ENCODE measurements around the gene CRISPLD2.
"Not testable (repeated sequence)": the region's sequence is repeated elsewhere in the genome, so short reads cannot be mapped to it uniquely, and the experiment has no call there.

The CRISPLD2 gene

DNA sequence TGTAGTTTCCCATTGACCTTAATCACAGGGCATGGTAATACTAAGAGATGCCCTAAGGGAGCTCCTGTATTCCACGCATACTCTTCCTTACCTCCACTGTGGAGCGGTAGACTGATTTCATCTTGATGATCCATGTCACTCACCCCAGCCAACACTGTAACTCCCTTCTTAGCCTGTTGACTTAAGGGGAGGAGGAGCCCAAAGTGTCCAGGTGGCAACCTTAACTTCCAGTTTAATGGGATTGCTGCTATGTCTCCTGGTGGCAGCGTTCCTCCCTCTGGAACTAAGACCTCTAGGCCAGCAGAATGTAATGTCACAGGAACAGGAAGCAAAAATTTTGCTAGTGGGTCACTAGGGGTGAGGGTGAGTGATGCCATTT lies 36.4 kb downstream of the CRISPLD2 start:
- not testable (repeated sequence) for H3K9me3 ChIP-seq (ENCODE audit: control insufficient read depth, low read length); H3K27me3 ChIP-seq (ENCODE audit: control insufficient read depth, insufficient read depth, low read length, poor library complexity, severe bottlenecking); H3K36me3 ChIP-seq (ENCODE audit: control insufficient read depth, insufficient read depth, low read length); H3K27ac ChIP-seq (ENCODE audit: insufficient read depth, low read depth, low read length, poor library complexity, severe bottlenecking); H3K4me1 ChIP-seq (ENCODE audit: control insufficient read depth, insufficient read depth, low read length); H3K4me3 ChIP-seq (ENCODE audit: insufficient read depth, low read depth, low read length)
- 95 to 96% methylated on average over 3 of the region's 3 CpGs for WGBS, 2 experiments

DNA sequence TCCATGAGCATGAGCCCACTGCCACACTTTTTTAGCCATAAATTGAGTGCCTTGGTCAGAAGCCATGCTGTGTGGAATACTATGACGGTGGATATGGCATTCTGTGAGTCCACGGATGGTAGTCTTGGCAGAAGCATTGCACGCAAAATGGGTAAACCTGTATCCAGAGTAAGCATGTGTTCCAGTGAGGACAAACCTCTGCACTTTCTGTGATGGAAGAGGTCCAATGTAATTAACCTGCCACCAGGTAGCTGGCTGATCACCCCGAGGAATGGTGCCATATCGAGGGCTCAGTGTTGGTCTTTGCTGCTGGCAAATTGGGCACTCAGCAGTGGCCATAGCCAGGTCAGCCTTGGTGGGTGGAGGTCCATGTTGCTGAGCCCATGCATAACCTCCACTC lies 37.0 kb downstream of the CRISPLD2 start:
- WGBS, 2 experiments: 96% methylated on average over 5 of the region's 5 CpGs
- H3K9me3 ChIP-seq (ENCODE audit: control insufficient read depth, low read length); H3K27ac ChIP-seq (ENCODE audit: insufficient read depth, low read depth, low read length, poor library complexity, severe bottlenecking); H3K4me3 ChIP-seq (ENCODE audit: insufficient read depth, low read depth, low read length); H3K4me1 ChIP-seq (ENCODE audit: control insufficient read depth, insufficient read depth, low read length); H3K36me3 ChIP-seq (ENCODE audit: control insufficient read depth, insufficient read depth, low read length); H3K27me3 ChIP-seq (ENCODE audit: control insufficient read depth, insufficient read depth, low read length, poor library complexity, severe bottlenecking): not testable (repeated sequence)

DNA sequence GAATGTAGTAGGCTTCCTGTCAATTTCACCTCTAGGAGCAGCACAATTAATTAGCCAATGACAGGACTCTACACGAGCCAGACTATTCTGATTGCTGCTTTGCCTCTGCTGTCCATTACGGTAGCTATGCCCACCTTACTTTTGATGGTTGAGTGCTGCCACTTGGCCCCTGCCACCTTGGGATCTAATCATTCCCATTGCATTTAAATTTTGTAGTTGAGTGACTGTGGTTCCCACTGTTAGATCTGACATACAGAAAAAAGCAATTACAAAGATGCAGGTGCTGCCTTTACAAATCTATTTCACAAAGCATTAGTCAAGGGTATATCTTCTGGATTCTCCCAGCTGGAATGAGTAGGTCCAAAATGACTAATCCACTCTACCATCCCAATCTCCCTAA lies 39.9 kb downstream of the CRISPLD2 start:
- H3K4me3 ChIP-seq (ENCODE audit: insufficient read depth, low read depth, low read length): no peak overlapping the region
- WGBS, 2 experiments: 92 to 96% methylated on average over 2 of the region's 2 CpGs
- H3K36me3 ChIP-seq (ENCODE audit: control insufficient read depth, insufficient read depth, low read length): no peaks in the 10 kb centered on the region

DNA sequence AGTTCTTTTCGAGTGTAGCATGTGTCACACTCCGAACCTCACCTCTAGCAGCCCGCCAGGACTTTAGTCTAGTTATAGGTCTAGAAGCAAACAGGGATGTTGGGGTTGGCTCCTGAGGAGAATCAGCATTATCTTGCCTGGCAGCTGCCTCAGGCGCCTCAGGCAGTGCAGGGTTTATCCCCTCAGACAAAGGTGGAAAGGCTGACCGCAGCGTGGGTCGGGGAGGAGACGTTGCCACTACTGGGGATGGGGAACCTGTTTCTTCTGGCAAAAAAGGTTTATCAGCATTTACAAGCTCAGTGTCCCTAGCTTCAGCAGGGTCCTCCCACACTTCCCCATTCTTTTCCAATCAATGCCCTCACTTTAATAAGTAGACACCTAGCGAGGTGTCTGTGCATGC lies 40.6 kb downstream of the CRISPLD2 start:
- H3K9me3 ChIP-seq (ENCODE audit: control insufficient read depth, low read length): no peaks in the 10 kb centered on the region
- H3K4me3 ChIP-seq (ENCODE audit: insufficient read depth, low read depth, low read length): no peak overlapping the region
- WGBS, 2 experiments: 94 to 95% methylated on average over 9 of the region's 9 CpGs
- H3K27me3 ChIP-seq (ENCODE audit: control insufficient read depth, insufficient read depth, low read length, poor library complexity, severe bottlenecking): no peaks in the 10 kb centered on the region
- no peak overlapping the region for H3K27ac ChIP-seq (ENCODE audit: insufficient read depth, low read depth, low read length, poor library complexity, severe bottlenecking)
- H3K4me1 ChIP-seq (ENCODE audit: control insufficient read depth, insufficient read depth, low read length): no peaks in the 10 kb centered on the region
- no peaks in the 10 kb centered on the region for H3K36me3 ChIP-seq (ENCODE audit: control insufficient read depth, insufficient read depth, low read length)

More for the DNA sequence above, 39.9 kb downstream of the CRISPLD2 start:
- H3K4me1 ChIP-seq (ENCODE audit: control insufficient read depth, insufficient read depth, low read length): no peaks in the 10 kb centered on the region
- H3K27me3 ChIP-seq (ENCODE audit: control insufficient read depth, insufficient read depth, low read length, poor library complexity, severe bottlenecking): no peaks in the 10 kb centered on the region
- H3K27ac ChIP-seq (ENCODE audit: insufficient read depth, low read depth, low read length, poor library complexity, severe bottlenecking): no peak overlapping the region
- no peaks in the 10 kb centered on the region for H3K9me3 ChIP-seq (ENCODE audit: control insufficient read depth, low read length)

DNA sequence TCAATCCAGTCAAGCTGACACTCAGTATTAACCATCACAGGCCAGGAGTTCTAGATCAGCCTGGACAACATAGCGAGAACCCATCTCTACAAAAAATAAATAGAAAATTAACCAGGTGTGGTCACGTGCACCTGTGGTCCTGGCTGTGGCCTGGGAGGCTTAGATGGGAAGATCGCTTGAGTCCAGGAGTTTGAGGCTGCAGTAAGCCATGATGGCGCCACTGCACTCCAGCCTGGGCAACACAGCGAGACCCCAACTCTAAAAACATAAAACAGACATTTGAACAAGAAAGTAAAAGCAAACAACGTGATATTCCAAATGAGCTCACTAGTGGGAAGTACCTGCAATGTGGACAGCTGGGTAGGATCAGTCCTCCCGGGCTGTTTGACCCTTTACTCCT lies 41.9 kb downstream of the CRISPLD2 start:
- Histone ChIP-seq H3K9me3 (ENCODE audit: control insufficient read depth, low read length) (no peaks in the 10 kb centered on the region), H3K4me1 (ENCODE audit: control insufficient read depth, insufficient read depth, low read length) (no peaks in the 10 kb centered on the region), H3K4me3 (ENCODE audit: insufficient read depth, low read depth, low read length) (no peak overlapping the region), H3K36me3 (ENCODE audit: control insufficient read depth, insufficient read depth, low read length) (no peaks in the 10 kb centered on the region), H3K27ac (ENCODE audit: insufficient read depth, low read depth, low read length, poor library complexity, severe bottlenecking) (no peak overlapping the region), H3K27me3 (ENCODE audit: control insufficient read depth, insufficient read depth, low read length, poor library complexity, severe bottlenecking) (no peaks in the 10 kb centered on the region)
- 90 to 94% methylated on average over 7 of the region's 7 CpGs for WGBS, 2 experiments

DNA sequence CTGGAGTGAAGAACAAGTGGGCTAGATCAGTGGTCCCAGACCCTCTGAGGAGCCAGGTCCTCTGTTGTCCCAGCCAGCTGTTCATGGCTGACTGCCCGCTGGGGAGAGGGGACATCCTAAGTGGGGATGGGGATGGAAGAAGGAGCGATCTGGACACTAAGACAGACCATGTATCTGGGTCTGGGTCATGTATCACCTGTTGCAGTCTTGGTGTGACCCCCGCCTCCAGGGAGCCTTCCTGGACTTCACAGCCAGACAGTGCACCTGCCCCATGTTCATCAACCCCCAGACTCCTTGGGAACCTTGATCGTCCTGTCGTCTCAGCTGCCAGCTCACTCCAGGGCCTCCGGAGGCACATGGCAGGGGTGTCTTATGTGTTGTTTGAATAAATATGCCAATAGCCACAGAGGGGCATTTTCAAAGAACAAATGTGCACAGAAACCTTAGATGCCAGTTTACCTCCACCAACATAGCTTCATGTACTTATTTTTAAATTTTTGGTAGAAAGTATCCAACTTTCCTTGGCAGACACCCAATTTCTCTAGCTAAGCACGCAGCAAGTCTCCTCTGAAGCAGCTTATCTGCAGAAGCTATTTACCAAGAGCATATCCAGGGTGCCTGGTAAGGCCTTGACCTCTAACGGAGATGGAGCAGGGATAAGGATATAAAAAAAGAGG lies 43.2 kb downstream of the CRISPLD2 start:
- Histone ChIP-seq H3K36me3 (ENCODE audit: control insufficient read depth, insufficient read depth, low read length) (no peaks in the 10 kb centered on the region), H3K27me3 (ENCODE audit: control insufficient read depth, insufficient read depth, low read length, poor library complexity, severe bottlenecking) (no peaks in the 10 kb centered on the region), H3K27ac (ENCODE audit: insufficient read depth, low read depth, low read length, poor library complexity, severe bottlenecking) (no peak overlapping the region), H3K9me3 (ENCODE audit: control insufficient read depth, low read length) (no peaks in the 10 kb centered on the region), H3K4me3 (ENCODE audit: insufficient read depth, low read depth, low read length) (no peak overlapping the region), H3K4me1 (ENCODE audit: control insufficient read depth, insufficient read depth, low read length) (no peaks in the 10 kb centered on the region)
- WGBS, 2 experiments: 91 to 96% methylated on average over 7 to 8 of the region's 8 CpGs

DNA sequence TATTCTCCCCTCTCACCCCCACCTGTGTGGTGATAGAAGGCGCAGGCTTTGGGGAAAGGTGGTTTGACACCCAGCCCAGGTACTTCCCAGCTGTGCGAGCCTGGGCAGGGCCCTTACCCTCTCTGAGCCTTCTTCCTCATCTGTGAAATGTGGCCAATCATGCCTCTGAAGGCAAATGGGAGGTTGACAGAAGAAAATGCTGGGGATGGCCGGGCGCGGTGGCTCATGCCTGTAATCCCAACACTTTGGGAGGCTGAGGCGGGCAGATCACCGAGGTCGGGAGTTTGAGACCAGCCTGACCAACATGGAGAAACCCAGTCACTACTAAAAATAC lies 43.7 kb downstream of the CRISPLD2 start:
- Histone ChIP-seq H3K9me3 (ENCODE audit: control insufficient read depth, low read length) (no peaks in the 10 kb centered on the region), H3K4me3 (ENCODE audit: insufficient read depth, low read depth, low read length) (no peak overlapping the region), H3K27ac (ENCODE audit: insufficient read depth, low read depth, low read length, poor library complexity, severe bottlenecking) (no peak overlapping the region), H3K4me1 (ENCODE audit: control insufficient read depth, insufficient read depth, low read length) (no peaks in the 10 kb centered on the region), H3K27me3 (ENCODE audit: control insufficient read depth, insufficient read depth, low read length, poor library complexity, severe bottlenecking) (no peaks in the 10 kb centered on the region), H3K36me3 (ENCODE audit: control insufficient read depth, insufficient read depth, low read length) (no peaks in the 10 kb centered on the region)
- 88 to 96% methylated on average over 8 of the region's 8 CpGs for WGBS, 2 experiments

DNA sequence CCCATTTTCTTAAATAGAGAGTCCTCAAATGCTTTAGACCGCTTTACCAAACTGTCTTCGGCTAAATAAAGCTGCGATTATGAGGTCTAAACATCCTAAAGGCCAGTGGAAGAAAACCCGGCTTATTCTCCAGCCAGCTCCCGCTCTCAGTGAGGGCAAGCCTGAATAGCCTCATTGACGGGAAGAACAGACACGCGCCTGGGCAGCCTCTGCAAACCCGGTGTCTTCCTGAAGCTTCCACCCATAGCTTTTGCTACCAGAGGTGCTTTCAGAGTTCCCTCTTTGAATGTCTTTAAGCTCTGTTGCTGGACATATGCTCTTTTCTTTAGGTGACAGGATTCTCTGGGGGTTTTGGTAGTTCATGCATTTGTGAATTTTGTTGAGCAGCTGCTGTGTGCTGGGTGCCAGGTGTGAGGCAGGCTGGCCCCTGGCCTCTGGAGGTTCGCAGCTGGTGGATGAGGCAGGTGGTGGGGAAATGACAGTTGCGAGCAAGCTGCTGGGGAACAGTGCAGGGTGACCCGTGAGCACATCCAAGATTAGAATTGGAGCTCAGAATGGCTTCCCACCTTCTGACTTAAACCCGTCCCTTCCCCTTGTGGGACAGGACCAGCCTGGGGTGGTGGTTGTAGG lies 44.7 kb downstream of the CRISPLD2 start:
- Histone ChIP-seq H3K36me3 (ENCODE audit: control insufficient read depth, insufficient read depth, low read length) (no peaks in the 10 kb centered on the region), H3K4me3 (ENCODE audit: insufficient read depth, low read depth, low read length) (no peak overlapping the region), H3K4me1 (ENCODE audit: control insufficient read depth, insufficient read depth, low read length) (no peaks in the 10 kb centered on the region), H3K9me3 (ENCODE audit: control insufficient read depth, low read length) (no peaks in the 10 kb centered on the region), H3K27ac (ENCODE audit: insufficient read depth, low read depth, low read length, poor library complexity, severe bottlenecking) (no peak overlapping the region), H3K27me3 (ENCODE audit: control insufficient read depth, insufficient read depth, low read length, poor library complexity, severe bottlenecking) (no peaks in the 10 kb centered on the region)
- WGBS, 2 experiments: 90 to 92% methylated on average over 13 of the region's 13 CpGs

DNA sequence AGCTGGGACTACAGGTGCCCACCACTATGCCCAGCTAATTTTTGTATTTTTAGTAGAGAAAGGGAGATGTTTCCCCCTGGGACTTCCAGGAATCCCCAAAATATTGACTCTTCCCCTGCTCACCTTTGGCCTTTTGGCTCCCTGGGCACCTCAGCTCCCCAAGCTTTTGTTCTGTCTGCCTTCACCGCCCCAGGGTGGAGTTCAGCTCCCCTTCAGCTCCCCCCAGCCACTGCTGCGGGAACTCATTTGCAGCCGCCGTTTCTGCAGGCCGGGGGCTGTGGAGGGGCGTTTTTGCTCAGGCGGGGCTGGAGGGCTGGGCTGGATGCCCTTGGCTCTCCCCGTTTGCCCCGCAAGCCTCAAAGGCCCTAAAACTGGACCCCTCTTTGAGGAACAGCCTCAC lies 47.9 kb downstream of the CRISPLD2 start:
- H3K27me3 ChIP-seq (ENCODE audit: control insufficient read depth, insufficient read depth, low read length, poor library complexity, severe bottlenecking): no peaks in the 10 kb centered on the region

DNA sequence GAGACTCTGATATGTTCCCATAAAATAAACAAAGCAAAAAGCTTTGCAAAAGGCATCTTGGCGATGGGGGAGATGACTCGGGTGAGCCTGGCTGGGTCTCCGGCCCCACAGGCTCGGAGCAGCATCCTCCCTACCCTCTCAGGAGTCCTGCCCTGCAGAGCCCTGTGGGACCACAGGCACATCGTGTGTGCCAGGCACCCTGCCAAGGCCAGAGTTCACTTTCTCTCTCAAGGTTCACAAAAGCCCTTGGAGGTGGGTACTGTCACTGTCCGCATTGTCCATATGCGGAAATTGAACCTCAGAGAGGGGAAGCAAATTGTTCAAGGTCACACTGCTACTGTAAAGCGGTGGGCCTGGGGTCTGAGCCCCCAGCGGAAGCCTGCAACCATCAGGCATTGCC lies 48.5 kb downstream of the CRISPLD2 start:
- H3K9me3 ChIP-seq (ENCODE audit: control insufficient read depth, low read length): no peaks in the 10 kb centered on the region
- H3K36me3 ChIP-seq (ENCODE audit: control insufficient read depth, insufficient read depth, low read length): no peaks in the 10 kb centered on the region
- H3K27ac ChIP-seq (ENCODE audit: insufficient read depth, low read depth, low read length, poor library complexity, severe bottlenecking): no peak overlapping the region
- H3K27me3 ChIP-seq (ENCODE audit: control insufficient read depth, insufficient read depth, low read length, poor library complexity, severe bottlenecking): no peaks in the 10 kb centered on the region
- H3K4me1 ChIP-seq (ENCODE audit: control insufficient read depth, insufficient read depth, low read length): no peaks in the 10 kb centered on the region
- WGBS, 2 experiments: 91 to 93% methylated on average over 9 of the region's 9 CpGs
- H3K4me3 ChIP-seq (ENCODE audit: insufficient read depth, low read depth, low read length): no peak overlapping the region

More for the DNA sequence above, 47.9 kb downstream of the CRISPLD2 start:
- no peaks in the 10 kb centered on the region for H3K4me1 ChIP-seq (ENCODE audit: control insufficient read depth, insufficient read depth, low read length)
- H3K9me3 ChIP-seq (ENCODE audit: control insufficient read depth, low read length): no peaks in the 10 kb centered on the region
- 73 to 74% methylated on average over 9 of the region's 9 CpGs for WGBS, 2 experiments
- H3K36me3 ChIP-seq (ENCODE audit: control insufficient read depth, insufficient read depth, low read length): no peaks in the 10 kb centered on the region
- no peak overlapping the region for H3K4me3 ChIP-seq (ENCODE audit: insufficient read depth, low read depth, low read length)
- H3K27ac ChIP-seq (ENCODE audit: insufficient read depth, low read depth, low read length, poor library complexity, severe bottlenecking): no peak overlapping the region
